Mesodermal cell (in vitro differentiated cells): ENCODE data around the gene RFTN1.

Source experiments
- H3K27ac ChIP-seq: 2 replicates; pipeline ENCODE4 v1.7.0; 2013; ENCODE audit warnings: mild to moderate bottlenecking, low read depth, low read length, moderate library complexity; ENCODE audit not compliant: severe bottlenecking
- H3K36me3 ChIP-seq: 2 replicates; pipeline ENCODE4 v1.7.1; 2013; ENCODE audit warnings: mild to moderate bottlenecking, low read length, moderate library complexity; ENCODE audit not compliant: control insufficient read depth, insufficient read depth
- H3K4me1 ChIP-seq: one replicate; pipeline ENCODE4 v1.7.1; 2013; ENCODE audit warnings: mild to moderate bottlenecking, low read length; ENCODE audit not compliant: insufficient read depth, control insufficient read depth, poor library complexity, severe bottlenecking
- H3K4me3 ChIP-seq: 2 replicates; pipeline ENCODE4 v1.7.0; 2013; ENCODE audit warnings: low read length, control low read depth, mild to moderate bottlenecking; ENCODE audit not compliant: insufficient read depth, poor library complexity, severe bottlenecking; ENCODE audit errors: extremely low read depth
- H3K9me3 ChIP-seq: 2 replicates; pipeline ENCODE4 v1.7.1; 2013; ENCODE audit warnings: mild to moderate bottlenecking, low read length, moderate library complexity; ENCODE audit not compliant: control insufficient read depth
- WGBS, 2 experiments: methylation state at CpG; one replicate each; pipeline ENCODE4 v1.1.5; 2013; ENCODE audit warnings: missing lambda C conversion rate in 2 of 2; ENCODE audit not compliant: insufficient coverage in 2 of 2; 5-methylcytosine and 5-hydroxymethylcytosine counted together

RFTN1 gene

DNA sequence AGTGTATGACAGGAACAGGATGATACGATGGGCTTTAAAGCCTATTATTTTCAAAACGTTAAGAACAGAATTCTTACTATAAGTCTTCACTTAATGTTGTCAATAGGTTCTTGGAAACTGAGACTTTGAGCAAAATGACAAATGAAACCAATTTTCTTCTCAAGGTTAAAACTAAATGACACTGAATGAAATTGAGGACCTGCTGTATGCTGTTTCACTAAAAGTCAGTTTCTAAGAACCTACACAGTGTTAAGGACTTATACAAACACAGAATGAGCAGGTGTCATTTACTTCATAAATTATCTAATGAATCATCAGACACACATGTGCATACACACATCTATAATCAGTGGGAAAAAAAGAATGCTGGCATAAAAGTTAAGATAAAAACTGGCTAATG, 106.9 kb downstream of the RFTN1 start:
- Histone ChIP-seq H3K4me3 (no peak overlapping the region), H3K27ac (no peak overlapping the region)

DNA sequence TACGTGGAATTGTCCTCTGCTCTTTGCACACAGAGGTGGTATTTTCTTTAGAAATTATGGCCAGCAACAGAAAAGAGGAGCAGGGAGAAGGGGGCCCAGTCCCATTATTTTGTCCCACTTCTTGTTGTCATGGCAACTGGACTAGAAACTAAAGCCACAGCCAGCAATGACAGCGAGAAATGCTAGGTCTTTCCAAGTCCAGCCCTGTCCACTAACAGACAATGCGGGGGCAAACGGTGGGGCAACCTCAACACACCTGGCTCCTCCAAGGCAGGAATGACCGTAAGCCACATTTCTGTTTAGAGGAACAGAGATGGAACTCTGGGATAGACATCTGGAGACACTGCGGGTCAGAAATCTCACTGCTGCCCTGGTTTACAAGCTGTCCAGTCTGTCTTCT, 107.3 kb downstream of the RFTN1 start:
- 85 to 89% methylated on average over 3 of the region's 6 CpGs for WGBS, 2 experiments
- Histone ChIP-seq H3K4me3 (no peak overlapping the region), H3K36me3 (peaks cover 7% of the 10 kb centered on the region), H3K4me1 (no peaks in the 10 kb centered on the region), H3K27ac (no peak overlapping the region), H3K9me3 (no peaks in the 10 kb centered on the region)

More for the DNA sequence above, 106.9 kb downstream of the RFTN1 start:
- peaks cover 7% of the 10 kb centered on the region for H3K36me3 ChIP-seq
- H3K4me1 ChIP-seq = no peaks in the 10 kb centered on the region
- H3K9me3 ChIP-seq = no peaks in the 10 kb centered on the region
- WGBS, 2 experiments = 100% methylated on average over 1 of the region's 2 CpGs; no CpG with 5 or more reads in 1 of the 2 experiments

DNA sequence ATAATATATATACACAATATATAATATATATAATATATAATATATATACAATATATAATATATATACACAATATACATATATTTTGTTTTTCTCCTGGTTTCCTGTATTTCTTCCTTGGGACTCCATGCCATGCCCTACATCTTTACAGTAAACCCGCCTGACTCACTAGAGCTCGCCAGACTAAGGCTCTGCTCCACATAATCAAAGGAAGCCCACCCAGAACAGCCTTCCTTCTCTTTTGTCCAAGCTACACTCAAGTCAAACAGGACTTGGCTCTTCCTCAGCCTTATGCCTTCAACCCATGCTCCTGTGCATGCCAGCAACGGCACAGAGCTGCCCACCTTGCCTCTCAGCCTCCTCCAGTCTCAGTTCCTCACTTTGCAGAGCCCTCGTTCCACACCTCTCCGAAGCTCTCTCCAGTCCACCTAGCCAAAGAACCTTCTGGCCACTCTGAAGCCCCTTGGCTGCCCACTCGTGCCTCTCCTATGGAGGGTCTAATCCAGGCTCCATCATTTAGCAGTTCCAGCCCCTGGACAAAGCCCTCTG, 109.1 kb downstream of the RFTN1 start:
- WGBS, 2 experiments = 86 to 95% methylated on average over 4 to 5 of the region's 6 CpGs
- H3K27ac ChIP-seq = no peak overlapping the region
- no peak overlapping the region for H3K4me3 ChIP-seq
- no peaks in the 10 kb centered on the region for H3K9me3 ChIP-seq
- H3K4me1 ChIP-seq = peaks cover 6% of the 10 kb centered on the region
- H3K36me3 ChIP-seq = peaks cover 7% of the 10 kb centered on the region

DNA sequence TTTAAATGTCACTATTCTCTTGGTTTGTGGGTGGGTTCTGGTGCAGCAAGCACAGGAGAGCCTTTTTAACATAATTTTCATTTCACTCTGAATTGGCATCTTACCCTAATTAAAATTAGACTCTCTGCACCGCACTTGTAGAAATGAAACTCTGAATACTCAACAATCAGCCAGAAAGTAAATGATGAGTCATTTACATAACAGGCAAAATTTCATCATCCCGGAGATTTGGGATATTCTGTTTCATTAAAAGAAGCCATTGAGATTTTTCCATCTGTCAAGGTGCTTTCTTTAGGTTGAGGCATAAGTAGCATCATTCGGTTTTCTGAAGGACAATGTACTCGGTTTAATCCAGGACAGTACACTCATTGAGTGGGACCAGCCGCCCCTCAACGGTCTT, 111.0 kb downstream of the RFTN1 start:
- H3K27ac ChIP-seq = no peak overlapping the region
- 90 to 96% methylated on average over 4 to 5 of the region's 6 CpGs for WGBS, 2 experiments
- no peaks in the 10 kb centered on the region for H3K36me3 ChIP-seq
- no peak overlapping the region for H3K4me3 ChIP-seq
- H3K4me1 ChIP-seq = peaks cover 9% of the 10 kb centered on the region
- no peaks in the 10 kb centered on the region for H3K9me3 ChIP-seq

DNA sequence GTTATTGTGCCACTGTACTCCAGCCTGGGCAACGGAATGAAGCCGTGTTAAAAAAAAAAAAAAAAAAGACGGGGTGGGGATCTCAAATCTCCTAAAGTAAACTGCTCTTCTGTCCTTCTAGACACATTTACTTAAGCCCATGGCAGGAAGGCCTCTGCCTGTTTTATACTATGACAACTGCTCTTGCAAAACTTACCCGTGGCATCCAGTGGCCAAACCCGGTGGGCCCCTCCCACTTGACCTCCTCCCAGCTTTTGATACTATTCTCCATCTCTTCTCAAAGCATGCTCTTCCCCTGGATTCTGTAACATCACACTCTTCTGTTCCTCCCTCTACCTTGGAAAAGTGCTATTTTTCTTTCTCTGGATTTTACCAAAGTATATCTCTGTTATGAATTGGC, 112.2 kb downstream of the RFTN1 start:
- peaks cover 9% of the 10 kb centered on the region for H3K4me1 ChIP-seq
- H3K36me3 ChIP-seq = no peaks in the 10 kb centered on the region
- no peak overlapping the region for H3K27ac ChIP-seq
- 94 to 98% methylated on average over 4 to 5 of the region's 5 CpGs for WGBS, 2 experiments
- no peaks in the 10 kb centered on the region for H3K9me3 ChIP-seq
- H3K4me3 ChIP-seq = no peak overlapping the region

DNA sequence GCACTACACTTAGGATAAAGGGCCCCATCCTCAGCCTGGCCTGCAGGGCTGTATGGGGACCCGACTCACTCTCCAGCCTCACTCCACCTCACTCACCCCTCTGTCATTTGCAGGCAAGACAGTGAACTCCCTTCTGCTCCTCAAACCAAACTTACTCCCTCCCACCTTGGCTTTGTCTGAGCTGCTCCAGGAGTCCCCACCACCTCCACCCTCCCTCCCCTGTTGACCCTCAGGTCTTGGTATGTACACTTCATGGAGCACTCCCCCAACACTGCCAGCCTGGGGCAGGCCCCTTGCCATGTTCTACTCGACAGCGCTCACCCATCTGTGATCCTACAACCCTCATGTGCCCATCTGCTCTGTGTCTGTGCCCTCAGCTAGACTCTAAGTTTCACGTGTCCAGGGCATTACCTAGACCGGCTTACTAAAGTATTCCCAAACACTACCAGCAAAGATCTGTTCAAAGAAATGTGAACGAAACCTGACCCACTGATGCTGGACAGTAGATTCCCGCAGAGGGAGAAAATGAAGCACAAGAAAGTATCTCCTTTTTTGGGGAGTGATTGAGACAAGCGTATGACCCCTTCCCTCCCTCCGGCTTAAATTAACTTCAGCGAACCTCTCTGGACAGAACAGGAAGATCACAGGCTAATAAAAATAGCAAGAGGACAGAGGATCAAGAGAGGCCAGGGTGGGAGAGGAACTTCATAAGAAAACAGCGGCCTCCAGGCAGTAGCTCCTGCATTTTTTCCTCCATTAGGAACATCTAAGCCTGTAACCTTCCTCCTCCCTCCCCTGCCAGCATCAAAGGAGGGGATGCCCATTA, 113.2 kb downstream of the RFTN1 start:
- Histone ChIP-seq H3K9me3 (no peaks in the 10 kb centered on the region), H3K4me3 (no peak overlapping the region), H3K27ac (no peak overlapping the region), H3K36me3 (no peaks in the 10 kb centered on the region), H3K4me1 (peaks cover 9% of the 10 kb centered on the region)
- WGBS, 2 experiments = 88 to 91% methylated on average over 7 to 9 of the region's 11 CpGs

DNA sequence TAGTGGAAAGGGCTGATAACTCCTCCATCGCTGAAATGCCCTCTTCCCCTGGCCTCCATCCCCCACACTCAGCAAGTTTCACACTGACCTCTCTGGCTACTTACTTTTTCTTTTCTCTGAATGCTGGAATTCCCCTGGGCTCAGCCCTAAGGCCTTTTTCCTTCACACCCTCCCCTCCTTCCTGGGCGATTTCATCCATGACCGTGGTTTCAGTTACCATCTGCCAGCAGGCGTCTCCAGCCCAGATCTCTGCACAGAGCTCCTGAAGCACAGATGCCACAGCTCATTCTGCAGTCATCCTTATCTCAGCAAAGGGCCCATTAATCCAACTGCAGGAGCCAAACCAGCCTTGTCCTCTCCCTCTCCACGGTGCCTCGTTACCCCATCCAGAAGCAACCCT, 114.0 kb downstream of the RFTN1 start:
- Histone ChIP-seq H3K4me1 (peaks cover 9% of the 10 kb centered on the region), H3K36me3 (no peaks in the 10 kb centered on the region), H3K4me3 (no peak overlapping the region), H3K9me3 (no peaks in the 10 kb centered on the region), H3K27ac (peak overlapping the region; percentile 43)
- 48 to 57% methylated on average over 3 to 6 of the region's 6 CpGs for WGBS, 2 experiments

DNA sequence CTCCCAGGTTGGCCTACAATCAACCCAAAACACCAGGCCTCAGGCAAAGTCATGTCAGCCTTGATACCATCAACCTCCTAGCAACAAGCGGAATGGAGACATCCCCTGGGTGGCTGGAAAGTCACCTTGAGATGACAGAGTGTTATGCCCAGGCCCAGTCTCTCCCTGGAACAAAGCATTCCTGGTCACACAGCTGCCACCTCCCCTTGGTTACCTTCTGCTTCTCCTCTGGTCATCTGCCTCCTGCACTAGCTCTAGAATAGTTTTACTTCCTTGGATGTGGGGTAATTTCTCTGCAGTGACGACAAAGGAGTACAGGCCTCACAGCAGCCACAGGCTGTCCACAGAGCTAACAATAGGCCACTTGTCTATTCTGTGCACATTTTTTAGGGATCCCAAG, 114.9 kb downstream of the RFTN1 start:
- Histone ChIP-seq H3K9me3 (no peaks in the 10 kb centered on the region), H3K36me3 (no peaks in the 10 kb centered on the region), H3K4me3 (no peak overlapping the region), H3K27ac (no peak overlapping the region), H3K4me1 (peaks cover 9% of the 10 kb centered on the region)
- 40 to 50% methylated on average over 1 of the region's 2 CpGs for WGBS, 2 experiments

DNA sequence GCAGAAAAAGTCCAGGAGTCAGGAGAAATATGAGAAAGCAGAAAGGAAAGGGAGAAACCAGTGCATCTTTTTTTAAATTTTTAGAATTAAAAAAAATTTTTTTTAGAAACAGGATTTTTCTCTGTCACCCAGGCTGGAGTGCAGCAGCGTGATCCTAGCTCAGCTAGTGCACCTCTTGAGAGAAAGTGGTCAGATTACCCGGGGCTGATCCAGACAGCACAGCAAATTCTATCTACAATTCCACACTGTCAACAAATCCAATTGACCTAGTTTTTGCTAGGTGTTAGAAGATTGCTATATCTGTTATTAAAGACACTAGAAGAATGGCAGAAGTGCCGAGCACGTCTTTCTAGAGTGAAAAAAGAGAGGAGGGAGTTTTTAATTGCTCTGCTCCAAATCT, 117.3 kb downstream of the RFTN1 start:
- Histone ChIP-seq H3K36me3 (no peaks in the 10 kb centered on the region), H3K4me1 (peaks cover 9% of the 10 kb centered on the region), H3K9me3 (no peaks in the 10 kb centered on the region), H3K27ac (no peak overlapping the region), H3K4me3 (no peak overlapping the region)
- 93% methylated on average over 3 of the region's 4 CpGs; no CpG with 5 or more reads in 1 of the 2 experiments for WGBS, 2 experiments

DNA sequence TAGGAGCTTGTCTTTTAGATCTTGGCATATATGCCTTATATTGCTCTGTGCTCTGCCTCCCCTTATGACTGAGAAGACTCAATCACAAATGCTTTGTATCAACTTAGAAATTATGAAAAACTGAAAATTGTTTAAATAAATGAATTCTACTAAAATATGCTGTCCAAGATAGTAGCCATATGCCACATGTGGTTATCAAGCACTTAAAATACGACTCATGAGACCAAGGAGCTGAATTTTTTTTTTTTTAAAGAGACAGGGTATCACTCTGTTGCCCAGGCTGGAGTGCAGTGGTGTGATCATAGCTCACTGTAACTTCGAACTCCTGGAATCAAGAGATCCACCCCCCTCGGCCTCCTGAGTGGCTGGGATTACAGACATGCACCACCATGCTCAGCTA, 118.3 kb downstream of the RFTN1 start:
- Histone ChIP-seq H3K27ac (no peak overlapping the region), H3K9me3 (no peaks in the 10 kb centered on the region), H3K4me3 (no peak overlapping the region), H3K36me3 (no peaks in the 10 kb centered on the region), H3K4me1 (peaks cover 9% of the 10 kb centered on the region)
- 85 to 86% methylated on average over 1 to 3 of the region's 3 CpGs for WGBS, 2 experiments

DNA sequence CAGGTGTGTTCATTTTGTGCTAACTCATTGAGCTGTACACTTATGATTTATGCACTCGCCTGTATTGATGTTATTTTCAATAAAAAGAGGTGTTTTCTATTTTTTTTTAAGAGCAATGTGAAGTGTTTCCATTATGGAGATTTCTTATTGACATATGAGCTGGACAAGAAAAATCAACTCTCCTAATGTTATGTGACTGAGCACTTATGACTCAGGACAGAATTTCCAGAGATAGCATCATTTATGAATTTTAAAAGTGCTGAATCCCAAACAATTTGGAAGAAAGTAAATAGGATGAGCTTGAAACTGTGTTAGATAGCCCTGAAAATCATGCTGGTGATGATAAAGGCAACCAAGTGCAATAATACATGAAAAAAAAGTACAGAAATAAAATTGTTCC, 118.9 kb downstream of the RFTN1 start:
- H3K4me1 ChIP-seq = peaks cover 5% of the 10 kb centered on the region
- no CpG with 5 or more reads among the region's 1 CpG for WGBS, 2 experiments
- no peak overlapping the region for H3K4me3 ChIP-seq
- H3K9me3 ChIP-seq = no peaks in the 10 kb centered on the region
- H3K27ac ChIP-seq = no peak overlapping the region
- H3K36me3 ChIP-seq = no peaks in the 10 kb centered on the region
